ENCODE results near the gene GLE1.
"Not testable (repeated sequence)": the region's sequence is repeated elsewhere in the genome, so short reads cannot be mapped to it uniquely, and the experiment has no call there.

The GLE1 gene

GRCh38 chr9:128575916-128576315 lies 71.4 kb downstream of the GLE1 start:
- peaks cover 73% of the 10 kb centered on the region for H3K36me3 ChIP-seq (replicated peaks)
- H3K4me3 ChIP-seq: no peak overlapping the region
- no peaks in the 10 kb centered on the region for H3K4me1 ChIP-seq
- DNase-seq (ENCODE audit: low spot score in 2 of 2): no peak
- H3K9me3 ChIP-seq: no peaks in the 10 kb centered on the region
- H3K27me3 ChIP-seq (ENCODE audit: low read depth): no peaks in the 10 kb centered on the region
- in situ Hi-C loops (cut with MboI; ENCODE audit: low sequenced_read_pairs): loop anchor here (5.0 kb wide), 1 partner anchor 41 kb away; no protein-coding TSS in a partner anchor

GRCh38 chr9:128577206-128577605 lies 72.7 kb downstream of the GLE1 start:
- Histone ChIP-seq H3K9me3 (no peaks in the 10 kb centered on the region), H3K4me3 (no peak overlapping the region), H3K27me3 (ENCODE audit: low read depth) (no peaks in the 10 kb centered on the region), H3K36me3 (replicated peaks) (peaks cover 80% of the 10 kb centered on the region), H3K4me1 (no peaks in the 10 kb centered on the region)
- in situ Hi-C loops (cut with MboI; ENCODE audit: low sequenced_read_pairs): loop anchor here (5.0 kb wide), 1 partner anchor 40 kb away; no protein-coding TSS in a partner anchor
- no peak for DNase-seq (ENCODE audit: low spot score in 2 of 2)

DNA sequence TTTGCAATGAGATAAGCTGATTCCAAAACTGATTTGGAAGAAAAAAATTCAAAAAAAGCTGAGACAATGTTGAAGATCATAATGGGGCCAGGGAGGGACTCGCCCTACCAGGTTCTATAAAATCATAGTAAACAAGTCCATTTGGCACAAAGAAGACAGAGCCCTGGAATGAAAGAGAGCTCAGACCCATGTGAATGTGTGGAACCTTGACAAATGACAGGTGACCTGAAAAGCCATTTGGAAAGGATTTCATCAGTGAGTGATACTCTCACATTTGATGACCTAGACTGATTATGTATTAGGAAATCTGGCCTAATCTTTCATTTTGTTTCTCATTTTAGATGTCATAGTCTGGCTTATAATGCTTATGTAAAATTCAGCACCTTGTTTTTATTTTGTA lies 74.7 kb downstream of the GLE1 start:
- Histone ChIP-seq H3K36me3 (replicated peaks) (peaks cover 92% of the 10 kb centered on the region), H3K27me3 (ENCODE audit: low read depth) (no peaks in the 10 kb centered on the region), H3K4me1 (no peaks in the 10 kb centered on the region), H3K9me3 (no peaks in the 10 kb centered on the region), H3K4me3 (no peak overlapping the region)
- in situ Hi-C loops (cut with MboI; ENCODE audit: low sequenced_read_pairs): loop anchor here (5.0 kb wide), 1 partner anchor 38 kb away; no protein-coding TSS in a partner anchor
- no peak for DNase-seq (ENCODE audit: low spot score in 2 of 2)

DNA sequence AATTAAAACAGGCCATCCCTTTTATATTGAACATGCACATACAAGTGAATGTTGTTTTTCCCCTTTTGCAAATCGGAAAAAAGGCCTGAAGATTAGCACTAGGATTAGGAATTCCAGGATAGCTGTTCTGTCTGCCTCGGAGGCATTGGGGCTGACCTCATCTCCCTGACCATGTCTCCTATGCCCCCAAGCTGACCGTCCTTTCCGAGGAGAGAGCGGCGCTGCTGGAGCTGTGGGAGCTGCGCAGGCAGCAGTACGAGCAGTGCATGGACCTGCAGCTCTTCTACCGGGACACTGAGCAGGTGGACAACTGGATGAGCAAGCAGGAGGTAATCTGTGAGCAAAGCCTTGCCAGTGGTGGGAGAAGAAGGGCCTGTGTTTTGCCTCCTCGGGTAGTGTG lies 76.2 kb downstream of the GLE1 start:
- Histone ChIP-seq H3K36me3 (replicated peaks) (peaks cover 93% of the 10 kb centered on the region), H3K4me1 (no peaks in the 10 kb centered on the region), H3K27me3 (ENCODE audit: low read depth) (no peaks in the 10 kb centered on the region), H3K4me3 (no peak overlapping the region), H3K9me3 (no peaks in the 10 kb centered on the region)
- DNase-seq (ENCODE audit: low spot score in 2 of 2): no peak
- in situ Hi-C loops (cut with MboI; ENCODE audit: low sequenced_read_pairs): loop anchor here (10.0 kb wide), 1 partner anchor 404 kb away; no protein-coding TSS in a partner anchor

- H3K4me1 ChIP-seq; H3K27me3 ChIP-seq (ENCODE audit: low read depth); H3K9me3 ChIP-seq; H3K4me3 ChIP-seq; DNase-seq (ENCODE audit: low spot score in 2 of 2): not testable (repeated sequence)
- in situ Hi-C loops (cut with MboI; ENCODE audit: low sequenced_read_pairs): loop anchor here (10.0 kb wide), 1 partner anchor 400 kb away; no protein-coding TSS in a partner anchor
- peaks cover 83% of the 10 kb centered on the region for H3K36me3 ChIP-seq (replicated peaks)
Observed at GRCh38 chr9:128585155-128585554, 80.6 kb downstream of the GLE1 start.

DNA sequence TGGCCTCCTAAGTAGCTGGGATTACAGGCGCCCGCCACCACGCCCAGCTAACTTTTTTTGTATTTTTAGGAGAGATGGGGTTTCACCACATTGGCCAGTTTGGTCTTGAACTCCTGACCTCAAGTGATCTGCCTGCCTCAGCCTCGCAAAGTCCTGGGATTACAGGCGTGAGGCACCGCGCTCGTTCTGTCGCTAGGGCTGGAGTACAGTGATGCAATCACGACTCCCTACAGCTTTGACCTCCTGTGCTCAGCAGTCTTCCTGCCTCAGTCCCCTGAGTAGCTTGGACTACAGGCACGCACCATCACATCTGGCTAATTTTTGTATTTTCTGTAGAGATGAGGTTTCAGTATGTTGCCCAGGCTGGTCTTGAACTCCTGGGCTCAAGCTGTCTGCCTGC lies 82.4 kb downstream of the GLE1 start:
- in situ Hi-C loops (cut with MboI; ENCODE audit: low sequenced_read_pairs): loop anchor here (10.0 kb wide), 1 partner anchor 398 kb away; no protein-coding TSS in a partner anchor

DNA sequence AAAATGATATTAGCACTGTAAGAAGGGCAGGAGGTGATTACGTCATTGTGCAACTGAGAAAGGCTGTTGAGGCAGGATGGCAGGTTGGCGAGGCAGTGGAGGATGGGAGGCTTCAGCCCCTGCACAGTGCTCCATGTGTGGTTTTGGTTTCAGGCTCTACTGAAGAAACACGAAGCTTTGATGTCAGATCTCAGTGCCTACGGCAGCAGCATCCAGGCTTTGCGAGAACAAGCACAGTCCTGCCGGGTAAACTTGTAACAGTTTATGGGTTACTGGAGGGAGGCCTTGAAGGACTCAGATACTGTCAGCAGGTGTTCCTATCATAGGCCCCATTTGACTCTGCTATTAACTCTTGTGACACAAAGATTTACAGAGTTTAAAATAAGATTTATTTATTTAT lies 82.9 kb downstream of the GLE1 start:
- in situ Hi-C loops (cut with MboI; ENCODE audit: low sequenced_read_pairs): loop anchor here (10.0 kb wide), 1 partner anchor 397 kb away; no protein-coding TSS in a partner anchor
- no peaks in the 10 kb centered on the region for H3K9me3 ChIP-seq
- DNase-seq (ENCODE audit: low spot score in 2 of 2): no peak
- H3K4me1 ChIP-seq: no peaks in the 10 kb centered on the region
- no peaks in the 10 kb centered on the region for H3K27me3 ChIP-seq (ENCODE audit: low read depth)
- no peak overlapping the region for H3K4me3 ChIP-seq
- H3K36me3 ChIP-seq (replicated peaks): peaks cover 81% of the 10 kb centered on the region

More for the DNA sequence above, 82.4 kb downstream of the GLE1 start:
- not testable (repeated sequence) for H3K27me3 ChIP-seq (ENCODE audit: low read depth); DNase-seq (ENCODE audit: low spot score in 2 of 2); H3K9me3 ChIP-seq; H3K4me3 ChIP-seq; H3K4me1 ChIP-seq
- peaks cover 81% of the 10 kb centered on the region for H3K36me3 ChIP-seq (replicated peaks)

DNA sequence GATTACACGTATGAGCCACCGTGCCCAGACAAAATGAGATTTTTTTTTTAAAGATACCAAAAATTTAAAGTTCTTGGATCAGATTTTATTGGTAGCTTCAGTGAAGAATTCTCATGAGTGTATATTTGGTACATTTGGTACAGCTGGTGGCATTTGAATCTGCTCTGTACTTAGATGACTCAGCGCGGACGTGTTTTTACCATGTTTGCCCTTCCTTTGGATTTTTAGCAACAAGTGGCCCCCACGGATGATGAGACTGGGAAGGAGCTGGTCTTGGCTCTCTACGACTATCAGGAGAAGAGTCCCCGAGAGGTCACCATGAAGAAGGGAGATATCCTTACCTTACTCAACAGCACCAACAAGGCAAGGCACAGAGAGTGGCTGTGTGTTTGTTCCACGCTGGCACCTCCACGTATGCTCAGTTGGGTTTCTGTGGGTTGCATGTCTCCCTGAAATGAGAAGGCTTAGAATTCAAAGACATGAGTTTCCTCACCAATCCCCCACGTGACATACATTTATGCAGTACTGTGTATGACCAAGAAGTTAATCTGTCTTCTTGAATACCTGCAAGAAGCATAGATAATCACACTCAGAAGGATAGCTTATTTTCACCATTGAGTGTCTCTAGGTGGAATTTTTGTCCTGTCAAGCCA lies 84.2 kb downstream of the GLE1 start:
- H3K9me3 ChIP-seq: no peaks in the 10 kb centered on the region
- H3K4me1 ChIP-seq: no peaks in the 10 kb centered on the region
- no peaks in the 10 kb centered on the region for H3K27me3 ChIP-seq (ENCODE audit: low read depth)
- H3K4me3 ChIP-seq: no peak overlapping the region
- peaks cover 81% of the 10 kb centered on the region for H3K36me3 ChIP-seq (replicated peaks)
- no peak for DNase-seq (ENCODE audit: low spot score in 2 of 2)
- in situ Hi-C loops (cut with MboI; ENCODE audit: low sequenced_read_pairs): loop anchor here (10.0 kb wide), 1 partner anchor 396 kb away; no protein-coding TSS in a partner anchor

Measured in HAP-1 (cell line).